Measurements from ENCODE around the gene RAB11FIP3. TPM values are rescaled to one million over a fixed set of nuclear protein-coding genes. Genes with fewer than 3 reads are reported as not detected.

Gene RAB11FIP3
- total and polyA plus RNA-seq, 9 of the 15 experiments (the other 6 are each of a cell fraction or from before 2014, with no cell fraction given): 0.46 to 13.1 (median 4.3) TPM

DNA sequence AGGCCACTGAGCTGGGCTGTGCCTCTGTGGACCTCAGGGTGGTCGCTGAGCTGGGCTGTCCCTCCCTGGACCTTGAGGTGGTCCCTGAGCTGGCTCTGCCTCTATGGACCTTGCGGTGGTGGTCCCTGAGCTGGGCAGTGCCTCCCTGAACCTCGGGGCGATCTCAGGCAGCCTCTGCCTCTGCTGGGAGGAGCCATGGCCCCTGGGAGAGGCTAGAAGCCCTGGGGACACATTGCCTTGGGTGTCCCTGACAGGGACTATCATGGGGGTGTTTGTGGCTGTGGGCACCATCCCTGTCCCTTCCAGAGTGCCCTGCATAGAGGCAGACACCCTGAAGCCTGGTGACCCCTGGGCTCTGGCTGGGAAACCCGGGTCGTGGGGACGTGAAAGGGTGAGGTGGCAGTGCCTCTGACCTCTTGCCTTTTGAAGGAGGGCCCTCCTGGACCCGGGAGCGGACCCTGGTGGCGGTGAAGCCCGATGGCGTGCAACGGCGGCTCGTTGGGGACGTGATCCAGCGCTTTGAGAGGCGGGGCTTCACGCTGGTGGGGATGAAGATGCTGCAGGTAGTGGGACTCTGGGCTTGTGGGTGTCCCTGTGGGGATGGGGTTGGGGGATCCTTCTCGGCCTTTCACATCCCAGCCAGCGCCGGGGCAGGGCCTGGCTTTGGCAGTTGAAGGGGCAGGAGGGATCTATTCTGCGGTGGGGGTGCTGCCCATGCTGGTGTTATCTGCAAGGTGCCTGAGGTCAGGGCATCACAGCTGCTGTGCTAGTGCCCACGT lies 26.7 kb upstream of the RAB11FIP3 start (continued):
- TF ChIP-seq FOSL1 (tag; conservative IDR thresholded peaks at IDR 0.05): no peak
- TF ChIP-seq ZNF561 (CRISPR knock-in tag; conservative IDR thresholded peaks at IDR 0.05): no peak
- TF ChIP-seq ZNF41 (CRISPR knock-in tag; conservative IDR thresholded peaks at IDR 0.05): no peak
- TF ChIP-seq PCBP2 (IDR thresholded peaks at IDR 0.05; ENCODE audit: low read depth, low read length, poor library complexity, severe bottlenecking): no peak
- no peak for TF ChIP-seq TEAD1 (CRISPR knock-in tag; IDR thresholded peaks at IDR 0.05)
- TF ChIP-seq HMG20B (CRISPR knock-in tag; IDR thresholded peaks at IDR 0.05): no peak
- TF ChIP-seq, protein P1, sequence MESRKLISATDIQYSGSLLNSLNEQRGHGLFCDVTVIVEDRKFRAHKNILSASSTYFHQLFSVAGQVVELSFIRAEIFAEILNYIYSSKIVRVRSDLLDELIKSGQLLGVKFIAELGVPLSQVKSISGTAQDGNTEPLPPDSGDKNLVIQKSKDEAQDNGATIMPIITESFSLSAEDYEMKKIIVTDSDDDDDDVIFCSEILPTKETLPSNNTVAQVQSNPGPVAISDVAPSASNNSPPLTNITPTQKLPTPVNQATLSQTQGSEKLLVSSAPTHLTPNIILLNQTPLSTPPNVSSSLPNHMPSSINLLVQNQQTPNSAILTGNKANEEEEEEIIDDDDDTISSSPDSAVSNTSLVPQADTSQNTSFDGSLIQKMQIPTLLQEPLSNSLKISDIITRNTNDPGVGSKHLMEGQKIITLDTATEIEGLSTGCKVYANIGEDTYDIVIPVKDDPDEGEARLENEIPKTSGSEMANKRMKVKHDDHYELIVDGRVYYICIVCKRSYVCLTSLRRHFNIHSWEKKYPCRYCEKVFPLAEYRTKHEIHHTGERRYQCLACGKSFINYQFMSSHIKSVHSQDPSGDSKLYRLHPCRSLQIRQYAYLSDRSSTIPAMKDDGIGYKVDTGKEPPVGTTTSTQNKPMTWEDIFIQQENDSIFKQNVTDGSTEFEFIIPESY (CRISPR knock-in tag; IDR thresholded peaks at IDR 0.05): 0 out of 2 replicates have a peak, but pooled peaks have one; percentile 66
- TF ChIP-seq U2AF1 (optimal IDR thresholded peaks at IDR 0.05; ENCODE audit: low read depth, low read length): no peak
- no peak for TF ChIP-seq SMAD1 (IDR thresholded peaks at IDR 0.05; ENCODE audit: low read depth, low read length, partially characterized antibody)
- TF ChIP-seq, protein P2, sequence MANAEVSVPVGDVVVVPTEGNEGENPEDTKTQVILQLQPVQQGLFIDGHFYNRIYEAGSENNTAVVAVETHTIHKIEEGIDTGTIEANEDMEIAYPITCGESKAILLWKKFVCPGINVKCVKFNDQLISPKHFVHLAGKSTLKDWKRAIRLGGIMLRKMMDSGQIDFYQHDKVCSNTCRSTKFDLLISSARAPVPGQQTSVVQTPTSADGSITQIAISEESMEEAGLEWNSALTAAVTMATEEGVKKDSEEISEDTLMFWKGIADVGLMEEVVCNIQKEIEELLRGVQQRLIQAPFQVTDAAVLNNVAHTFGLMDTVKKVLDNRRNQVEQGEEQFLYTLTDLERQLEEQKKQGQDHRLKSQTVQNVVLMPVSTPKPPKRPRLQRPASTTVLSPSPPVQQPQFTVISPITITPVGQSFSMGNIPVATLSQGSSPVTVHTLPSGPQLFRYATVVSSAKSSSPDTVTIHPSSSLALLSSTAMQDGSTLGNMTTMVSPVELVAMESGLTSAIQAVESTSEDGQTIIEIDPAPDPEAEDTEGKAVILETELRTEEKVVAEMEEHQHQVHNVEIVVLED (CRISPR knock-in tag; IDR thresholded peaks at IDR 0.05): no peak
- TF ChIP-seq DPF2 (IDR thresholded peaks at IDR 0.05): no peak
- TF ChIP-seq MAZ (CRISPR knock-in tag; conservative IDR thresholded peaks at IDR 0.05 in 1 of 2, IDR thresholded peaks at IDR 0.05 in 1 of 2): peak in 1 of 2 experiments; percentile 34; a peak in 1 of 4 replicates
- TF ChIP-seq, protein P3, sequence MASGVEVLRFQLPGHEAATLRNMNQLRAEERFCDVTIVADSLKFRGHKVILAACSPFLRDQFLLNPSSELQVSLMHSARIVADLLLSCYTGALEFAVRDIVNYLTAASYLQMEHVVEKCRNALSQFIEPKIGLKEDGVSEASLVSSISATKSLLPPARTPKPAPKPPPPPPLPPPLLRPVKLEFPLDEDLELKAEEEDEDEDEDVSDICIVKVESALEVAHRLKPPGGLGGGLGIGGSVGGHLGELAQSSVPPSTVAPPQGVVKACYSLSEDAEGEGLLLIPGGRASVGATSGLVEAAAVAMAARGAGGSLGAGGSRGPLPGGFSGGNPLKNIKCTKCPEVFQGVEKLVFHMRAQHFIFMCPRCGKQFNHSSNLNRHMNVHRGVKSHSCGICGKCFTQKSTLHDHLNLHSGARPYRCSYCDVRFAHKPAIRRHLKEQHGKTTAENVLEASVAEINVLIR (CRISPR knock-in tag; IDR thresholded peaks at IDR 0.05): no peak
- TF ChIP-seq HNRNPUL1 (IDR thresholded peaks at IDR 0.05; ENCODE audit: low read length): no peak
- TF ChIP-seq, protein P4, sequence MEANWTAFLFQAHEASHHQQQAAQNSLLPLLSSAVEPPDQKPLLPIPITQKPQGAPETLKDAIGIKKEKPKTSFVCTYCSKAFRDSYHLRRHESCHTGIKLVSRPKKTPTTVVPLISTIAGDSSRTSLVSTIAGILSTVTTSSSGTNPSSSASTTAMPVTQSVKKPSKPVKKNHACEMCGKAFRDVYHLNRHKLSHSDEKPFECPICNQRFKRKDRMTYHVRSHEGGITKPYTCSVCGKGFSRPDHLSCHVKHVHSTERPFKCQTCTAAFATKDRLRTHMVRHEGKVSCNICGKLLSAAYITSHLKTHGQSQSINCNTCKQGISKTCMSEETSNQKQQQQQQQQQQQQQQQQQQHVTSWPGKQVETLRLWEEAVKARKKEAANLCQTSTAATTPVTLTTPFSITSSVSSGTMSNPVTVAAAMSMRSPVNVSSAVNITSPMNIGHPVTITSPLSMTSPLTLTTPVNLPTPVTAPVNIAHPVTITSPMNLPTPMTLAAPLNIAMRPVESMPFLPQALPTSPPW (CRISPR knock-in tag; IDR thresholded peaks at IDR 0.05): no peak
- TF ChIP-seq, protein P5, sequence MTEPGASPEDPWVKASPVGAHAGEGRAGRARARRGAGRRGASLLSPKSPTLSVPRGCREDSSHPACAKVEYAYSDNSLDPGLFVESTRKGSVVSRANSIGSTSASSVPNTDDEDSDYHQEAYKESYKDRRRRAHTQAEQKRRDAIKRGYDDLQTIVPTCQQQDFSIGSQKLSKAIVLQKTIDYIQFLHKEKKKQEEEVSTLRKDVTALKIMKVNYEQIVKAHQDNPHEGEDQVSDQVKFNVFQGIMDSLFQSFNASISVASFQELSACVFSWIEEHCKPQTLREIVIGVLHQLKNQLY (CRISPR knock-in tag; conservative IDR thresholded peaks at IDR 0.05): no peak
- TF ChIP-seq GABPB1 (CRISPR knock-in tag; IDR thresholded peaks at IDR 0.05): no peak
- no peak for TF ChIP-seq SUPT5H (IDR thresholded peaks at IDR 0.05)

Data from K562 (cell line).